Large intestine (tissue), 3 donors: ENCODE results near the gene FRMD4B. TPM values are rescaled to one million over a fixed set of nuclear protein-coding genes. Genes with fewer than 3 reads are reported as not detected.
A peak's percentile ranks its signal among the peaks of the same experiment; 100 is the strongest.

Source experiments
- DNase-seq, 2 donors: peaks; one replicate each; pipeline versions ENCODE4 v3.0.0 to v3.0.0-alpha.2; 2013
- H3K27ac ChIP-seq: one replicate; pipeline ENCODE4 v1.5.1; 2013; ENCODE audit warnings: low read length
- H3K27me3 ChIP-seq: 2 replicates; pipeline ENCODE4 v1.6.1; 2013; ENCODE audit warnings: low read length; ENCODE audit not compliant: control insufficient read depth, insufficient read depth
- H3K36me3 ChIP-seq: 2 replicates; pipeline ENCODE4 v1.6.1; 2013; ENCODE audit warnings: low read length; ENCODE audit not compliant: control insufficient read depth, insufficient read depth
- H3K4me1 ChIP-seq: one replicate; pipeline ENCODE4 v1.6.1; 2013; ENCODE audit warnings: low read length; ENCODE audit not compliant: control insufficient read depth, insufficient read depth
- H3K4me3 ChIP-seq: one replicate; pipeline ENCODE4 v1.5.1; 2013; ENCODE audit warnings: low read length
- H3K9me3 ChIP-seq: one replicate; pipeline ENCODE4 v1.6.1; 2013; ENCODE audit warnings: mild to moderate bottlenecking, low read depth, low read length, moderate library complexity; ENCODE audit not compliant: control insufficient read depth
- WGBS: methylation state at CpG from one replicate; pipeline ENCODE4 v1.1.5; 2013; ENCODE audit warnings: low lambda C conversion rate; ENCODE audit not compliant: insufficient coverage; 5-methylcytosine and 5-hydroxymethylcytosine counted together
- polyA plus RNA-seq: library from polyadenylated mRNA; unstranded; fragments of 120-200 nt; gene quantifications from one replicate; pipeline ENCODE4 v1.2.1, GENCODE V29; 2013

Gene FRMD4B
- polyA plus RNA-seq, 1 donor, result 15.7 TPM

DNA sequence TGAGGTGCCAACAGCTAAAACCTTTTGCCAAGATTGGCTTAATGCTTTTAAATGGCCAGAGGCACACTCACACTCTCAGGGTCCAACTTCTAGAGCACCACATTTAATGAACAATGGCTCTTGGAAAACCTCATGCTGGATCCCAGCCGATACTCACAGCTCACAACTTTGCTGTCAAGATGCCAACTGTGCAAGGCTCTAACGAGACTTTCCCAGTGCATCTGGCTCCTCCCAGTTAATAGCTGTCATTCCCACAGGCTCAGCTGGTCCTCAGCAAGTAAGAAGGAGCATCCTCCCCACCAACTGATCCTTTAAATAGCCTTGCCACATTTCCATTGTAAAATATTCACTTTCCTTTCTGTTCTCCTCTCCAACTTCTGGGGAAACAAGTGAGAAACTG is 20.3 kb upstream of the FRMD4B start:
- Histone ChIP-seq H3K36me3 (no peaks in the 10 kb centered on the region), H3K27ac (no peak overlapping the region), H3K4me1 (no peaks in the 10 kb centered on the region), H3K4me3 (no peak overlapping the region), H3K9me3 (no peaks in the 10 kb centered on the region), H3K27me3 (no peaks in the 10 kb centered on the region)
- DNase-seq, result no peak
- no CpG with 5 or more reads among the region's 2 CpGs for WGBS

GRCh38 chr3:69405067-69405466 is 19.2 kb upstream of the FRMD4B start:
- Histone ChIP-seq H3K27ac (no peak overlapping the region), H3K27me3 (no peaks in the 10 kb centered on the region), H3K9me3 (no peaks in the 10 kb centered on the region), H3K36me3 (no peaks in the 10 kb centered on the region), H3K4me3 (no peak overlapping the region), H3K4me1 (no peaks in the 10 kb centered on the region)
- no peak for DNase-seq
- WGBS, result 100% methylated on average over 1 of the region's 3 CpGs

DNA sequence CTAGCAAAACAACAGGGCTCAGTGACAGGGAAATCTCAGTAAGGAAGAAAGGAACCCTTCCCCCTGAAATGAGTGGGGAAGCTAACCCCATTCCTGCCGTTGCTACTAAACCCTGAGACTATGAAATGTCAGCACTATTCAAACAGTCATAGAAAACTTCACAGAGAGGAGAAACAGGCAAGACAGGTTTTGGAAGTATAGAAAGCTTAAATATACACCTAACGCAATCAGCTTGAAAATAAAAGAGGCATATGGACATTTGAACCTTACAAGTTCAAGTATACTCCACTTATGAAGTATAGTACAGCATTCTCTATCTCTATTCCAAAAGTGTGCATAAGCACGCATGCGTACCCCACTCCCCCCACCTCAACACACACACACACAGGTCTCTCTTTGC is 17.6 kb upstream of the FRMD4B start:
- H3K4me3 ChIP-seq, result no peak overlapping the region
- DNase-seq, result peak in 1 of 2 donors; percentile 52

GRCh38 chr3:69400683-69401082 is 14.8 kb upstream of the FRMD4B start:
- Histone ChIP-seq H3K36me3 (no peaks in the 10 kb centered on the region), H3K27ac (no peak overlapping the region), H3K4me1 (no peaks in the 10 kb centered on the region), H3K4me3 (no peak overlapping the region), H3K9me3 (no peaks in the 10 kb centered on the region), H3K27me3 (no peaks in the 10 kb centered on the region)
- no peak for DNase-seq
- WGBS, result 53% methylated on average over 2 of the region's 2 CpGs

More for the DNA sequence above, 17.6 kb upstream of the FRMD4B start:
- Histone ChIP-seq H3K36me3 (no peaks in the 10 kb centered on the region), H3K27me3 (no peaks in the 10 kb centered on the region), H3K4me1 (no peaks in the 10 kb centered on the region), H3K9me3 (no peaks in the 10 kb centered on the region), H3K27ac (no peak overlapping the region)
- 20% methylated on average over 1 of the region's 4 CpGs for WGBS

- Histone ChIP-seq H3K27ac (no peak overlapping the region), H3K9me3 (no peaks in the 10 kb centered on the region), H3K27me3 (peaks cover 10% of the 10 kb centered on the region), H3K4me1 (no peaks in the 10 kb centered on the region), H3K36me3 (no peaks in the 10 kb centered on the region), H3K4me3 (no peak overlapping the region)
- no peak for DNase-seq
- no CpG with 5 or more reads among the region's 3 CpGs for WGBS
Observed at GRCh38 chr3:69392850-69393249, 7.0 kb upstream of the FRMD4B start.

DNA sequence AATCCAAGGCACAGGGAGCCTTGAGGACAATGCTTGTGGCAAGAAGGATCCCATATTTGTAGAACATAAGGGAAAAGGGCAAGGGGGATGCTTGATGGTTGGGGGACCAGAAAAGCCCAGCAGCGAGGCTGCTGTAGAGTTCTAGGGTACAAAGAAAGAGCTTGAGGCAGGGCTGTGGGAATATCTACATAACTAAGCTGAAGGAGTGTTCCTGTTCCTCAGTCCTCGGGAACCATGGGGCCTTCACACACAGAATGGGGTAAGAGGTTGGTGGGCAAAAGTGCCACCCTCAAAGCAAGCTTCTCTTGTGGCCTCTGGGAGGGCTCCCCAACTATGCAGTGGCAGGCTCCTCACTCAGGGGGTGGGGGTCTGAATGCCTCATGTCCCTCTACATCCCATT is 6.5 kb upstream of the FRMD4B start:
- no CpG with 5 or more reads among the region's 2 CpGs for WGBS
- no peak overlapping the region for H3K27ac ChIP-seq

GRCh38 chr3:69391554-69391953 is 5.7 kb upstream of the FRMD4B start:
- WGBS, result no CpG with 5 or more reads among the region's 1 CpG

More for the DNA sequence above, 6.5 kb upstream of the FRMD4B start:
- DNase-seq, result no peak
- Histone ChIP-seq H3K27me3 (peaks cover 11% of the 10 kb centered on the region), H3K4me1 (no peaks in the 10 kb centered on the region), H3K9me3 (no peaks in the 10 kb centered on the region), H3K36me3 (no peaks in the 10 kb centered on the region), H3K4me3 (no peak overlapping the region)

DNA sequence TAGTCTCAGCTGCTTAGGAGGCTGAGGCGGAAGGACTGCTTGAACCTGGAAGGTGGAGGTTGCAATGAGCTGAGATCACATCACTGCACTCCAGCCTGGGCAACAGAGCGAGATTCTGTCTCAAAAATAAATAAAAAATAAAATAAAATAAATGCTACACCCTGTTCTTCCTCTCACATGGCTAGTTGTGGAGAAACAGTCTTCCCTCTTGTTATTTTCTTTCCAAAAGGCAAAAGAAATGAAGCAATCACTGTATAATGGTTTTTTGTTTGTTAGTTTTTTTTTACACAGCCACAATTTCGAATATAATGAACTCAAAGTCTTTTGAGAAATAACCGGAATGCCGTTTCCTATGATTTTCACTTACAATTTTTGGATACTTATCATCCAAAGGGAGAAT is 4.9 kb upstream of the FRMD4B start:
- Histone ChIP-seq H3K4me1 (no peaks in the 10 kb centered on the region), H3K36me3 (no peaks in the 10 kb centered on the region), H3K4me3 (no peak overlapping the region), H3K9me3 (no peaks in the 10 kb centered on the region), H3K27me3 (peaks cover 27% of the 10 kb centered on the region), H3K27ac (no peak overlapping the region)
- 82% methylated on average over 3 of the region's 5 CpGs for WGBS
- no peak for DNase-seq

More at GRCh38 chr3:69391554-69391953, 5.7 kb upstream of the FRMD4B start:
- H3K4me1 ChIP-seq, result no peaks in the 10 kb centered on the region
- H3K36me3 ChIP-seq, result no peaks in the 10 kb centered on the region
- H3K27ac ChIP-seq, result no peak overlapping the region
- H3K27me3 ChIP-seq, result peaks cover 19% of the 10 kb centered on the region
- no peak for DNase-seq
- no peaks in the 10 kb centered on the region for H3K9me3 ChIP-seq
- no peak overlapping the region for H3K4me3 ChIP-seq

GRCh38 chr3:69389520-69390248 is 3.8 kb upstream of the FRMD4B start:
- Histone ChIP-seq H3K4me3 (no peak overlapping the region), H3K9me3 (no peaks in the 10 kb centered on the region), H3K27me3 (peaks cover 37% of the 10 kb centered on the region), H3K4me1 (peaks cover 4% of the 10 kb centered on the region), H3K27ac (no peak overlapping the region), H3K36me3 (no peaks in the 10 kb centered on the region)
- DNase-seq, result no peak
- no CpG with 5 or more reads among the region's 4 CpGs for WGBS

- Histone ChIP-seq H3K27me3 (peaks cover 45% of the 10 kb centered on the region), H3K4me3 (no peak overlapping the region), H3K36me3 (no peaks in the 10 kb centered on the region), H3K27ac (no peak overlapping the region), H3K9me3 (no peaks in the 10 kb centered on the region), H3K4me1 (peaks cover 4% of the 10 kb centered on the region)
- DNase-seq, result no peak
- no CpG with 5 or more reads among the region's 4 CpGs for WGBS
Observed at GRCh38 chr3:69388241-69388640, 2.4 kb upstream of the FRMD4B start.
